Colon (tissue), 2 donors: Measurements from ENCODE around the gene PTPRM.

Experiments
- FAIRE-seq: peaks from 2 replicates; lab custom pipeline; 2012; peaks lifted over from hg19 to GRCh38; lab: Jason Lieb, UNC
- donor health status: control.
- donor health status: control.

The PTPRM gene

DNA sequence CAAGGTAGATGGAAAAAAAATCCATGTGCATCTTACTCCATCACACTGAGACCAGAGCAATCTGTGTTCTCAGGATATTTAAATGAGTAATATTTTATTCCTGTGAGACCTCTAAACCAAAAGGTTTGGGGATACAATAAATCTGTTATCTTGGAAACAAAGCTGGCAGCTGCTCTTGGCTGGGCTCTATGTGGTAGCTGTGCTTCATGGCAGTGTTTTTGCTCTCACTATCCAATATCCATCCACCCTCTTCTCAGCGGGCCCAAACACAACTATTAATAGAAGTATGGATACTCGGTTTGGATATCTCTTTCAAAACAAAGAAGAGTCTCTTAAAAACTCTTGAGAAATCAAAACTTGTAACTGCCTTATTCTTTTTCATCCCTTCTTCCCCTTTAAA, 797.3 kb downstream of the PTPRM start:
- no peak for FAIRE-seq

DNA sequence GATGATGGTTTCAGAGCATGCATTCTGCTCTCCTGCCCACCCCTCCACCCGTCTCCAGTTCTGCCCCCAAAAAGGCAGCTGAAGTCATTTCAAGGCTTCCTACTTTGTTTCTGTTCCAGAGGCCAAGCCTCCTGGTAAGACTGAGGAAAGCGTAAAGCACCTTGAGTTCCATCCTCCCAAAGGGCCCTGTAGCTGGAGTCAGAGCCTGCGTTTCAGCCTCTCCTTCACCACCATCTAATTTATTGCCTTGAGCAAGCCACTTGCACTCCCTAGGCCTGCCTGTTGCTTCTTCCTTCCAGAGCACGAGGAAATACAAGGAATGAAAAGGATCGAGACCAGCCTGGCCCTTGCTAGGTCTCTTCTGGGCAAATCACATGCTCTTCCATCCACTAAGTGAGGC, 797.9 kb downstream of the PTPRM start:
- no peak for FAIRE-seq

DNA sequence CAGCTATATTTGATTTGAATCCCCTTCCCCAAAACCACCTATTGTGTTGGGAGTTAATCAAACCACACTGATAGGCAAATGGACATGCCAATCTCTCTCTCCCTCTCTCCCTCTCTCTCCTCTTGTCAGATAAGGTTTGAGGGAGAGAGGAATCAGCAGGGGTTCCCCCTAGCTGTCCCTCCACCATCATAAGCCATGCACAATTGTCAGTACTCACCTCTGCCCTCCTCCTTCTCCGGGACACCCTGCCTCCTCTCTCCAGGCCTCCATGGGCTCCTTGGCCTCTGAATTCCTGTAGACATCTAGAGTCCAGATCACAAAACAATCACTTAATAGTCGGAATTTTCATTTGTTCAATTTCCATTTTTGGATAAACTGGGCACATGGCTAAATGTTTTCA, 798.4 kb downstream of the PTPRM start:
- no peak for FAIRE-seq

DNA sequence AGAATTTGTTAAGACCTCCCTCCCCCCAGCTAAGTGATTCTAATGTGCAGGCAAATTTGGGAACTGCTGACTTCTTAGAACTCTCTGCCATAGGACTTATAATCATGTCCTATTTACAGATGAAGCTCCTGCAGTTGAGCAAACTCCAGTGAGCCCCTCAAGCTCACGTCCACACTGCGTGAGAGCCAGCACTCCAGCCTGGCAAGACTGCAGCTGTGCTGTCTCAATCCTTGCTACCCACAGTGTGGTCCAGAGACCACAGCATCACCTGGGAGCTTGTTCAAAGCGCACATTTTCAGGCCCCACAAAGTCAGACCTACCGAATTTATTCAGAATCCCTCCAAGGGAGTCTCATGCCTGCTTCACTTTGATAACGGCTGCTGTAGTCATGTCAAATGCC, 799.0 kb downstream of the PTPRM start:
- no peak for FAIRE-seq

DNA sequence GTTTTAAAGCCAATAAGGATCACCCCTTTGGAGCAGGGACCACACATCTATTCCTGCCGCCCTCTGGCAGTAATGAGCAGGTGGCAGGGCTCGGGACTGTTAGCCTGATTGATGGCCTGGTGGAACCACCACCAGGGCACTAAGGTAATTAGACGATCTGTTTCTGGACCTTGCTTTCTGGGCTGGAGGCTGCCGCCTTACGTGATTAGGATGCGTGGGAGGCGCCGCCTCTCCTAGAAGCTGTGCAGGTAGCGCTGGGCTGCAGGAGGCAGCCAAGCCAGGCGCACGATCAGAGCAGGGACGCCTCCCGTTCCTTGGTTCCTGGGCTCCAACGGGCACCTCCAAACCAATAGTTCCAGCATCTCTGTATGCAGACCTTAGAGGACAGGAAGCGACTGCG, 799.5 kb downstream of the PTPRM start:
- no peak for FAIRE-seq

DNA sequence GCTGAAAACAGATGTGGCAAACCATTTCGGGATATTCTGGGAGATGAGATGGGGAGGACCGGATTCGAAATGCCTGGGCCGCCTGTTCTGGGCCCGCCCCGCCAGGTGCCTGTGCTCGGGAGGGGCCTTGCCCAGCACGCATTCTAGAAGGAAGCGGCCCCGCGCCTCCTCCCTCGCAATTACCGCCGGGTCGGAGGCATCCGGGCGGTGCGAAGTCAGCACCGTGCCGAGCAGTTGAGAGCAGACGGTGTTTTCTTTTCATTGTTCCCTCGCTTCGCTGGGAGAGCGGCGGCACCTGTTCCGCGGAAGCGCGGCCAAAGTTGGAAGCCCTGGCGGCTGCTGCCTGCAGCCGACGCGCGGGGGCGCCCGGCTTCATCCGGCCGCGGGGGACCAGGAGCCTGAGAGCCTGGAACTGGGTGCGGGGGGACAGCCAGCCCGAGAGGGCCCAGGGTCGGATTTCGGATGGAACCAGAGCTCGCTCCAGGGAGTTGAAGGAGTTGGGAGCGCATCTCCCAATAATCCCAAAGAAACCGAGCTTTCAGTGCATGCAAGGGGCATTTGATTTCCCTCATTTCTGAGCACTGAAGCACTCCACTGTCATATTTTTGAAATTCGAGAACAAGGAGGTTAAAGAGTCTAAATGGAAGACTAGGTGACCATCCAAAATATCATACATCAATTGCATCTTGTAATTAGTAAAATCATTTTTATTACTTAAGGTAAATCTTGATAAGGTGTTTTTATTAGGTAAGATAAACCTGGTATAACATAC, 800.3 kb downstream of the PTPRM start:
- no peak for FAIRE-seq

DNA sequence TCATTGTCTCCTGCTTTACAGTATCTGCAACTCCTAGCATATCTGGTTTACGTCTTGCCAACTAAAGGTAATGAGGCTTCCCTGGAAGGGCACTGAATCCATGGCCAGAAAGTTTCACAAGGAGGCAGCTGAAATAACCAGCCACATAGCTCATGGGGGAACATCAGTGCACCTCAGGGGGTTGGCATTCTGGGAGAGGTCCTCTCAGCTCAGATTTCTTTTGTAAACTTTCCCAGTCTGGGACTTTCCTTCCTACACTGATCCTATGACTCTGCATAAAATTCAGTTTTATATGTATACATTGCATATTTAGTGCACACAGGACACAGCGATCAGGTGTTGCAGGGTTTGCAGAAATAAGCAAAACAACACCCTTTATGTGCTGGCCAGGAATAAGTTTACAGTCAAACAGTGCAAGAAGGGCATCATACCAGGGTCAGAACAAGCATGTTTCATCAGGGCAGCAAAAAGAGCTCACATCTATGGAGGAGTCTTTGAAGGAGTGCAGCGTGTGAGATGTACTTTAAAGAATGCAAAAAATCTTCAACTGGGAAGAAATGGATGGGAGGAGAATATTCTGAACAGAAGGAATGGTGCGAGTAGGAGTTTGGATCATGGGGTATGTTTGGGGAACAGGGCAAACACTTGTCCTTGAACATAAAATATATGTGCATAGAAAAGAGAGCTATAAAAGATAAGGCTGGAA, 801.5 kb downstream of the PTPRM start:
- no peak for FAIRE-seq

DNA sequence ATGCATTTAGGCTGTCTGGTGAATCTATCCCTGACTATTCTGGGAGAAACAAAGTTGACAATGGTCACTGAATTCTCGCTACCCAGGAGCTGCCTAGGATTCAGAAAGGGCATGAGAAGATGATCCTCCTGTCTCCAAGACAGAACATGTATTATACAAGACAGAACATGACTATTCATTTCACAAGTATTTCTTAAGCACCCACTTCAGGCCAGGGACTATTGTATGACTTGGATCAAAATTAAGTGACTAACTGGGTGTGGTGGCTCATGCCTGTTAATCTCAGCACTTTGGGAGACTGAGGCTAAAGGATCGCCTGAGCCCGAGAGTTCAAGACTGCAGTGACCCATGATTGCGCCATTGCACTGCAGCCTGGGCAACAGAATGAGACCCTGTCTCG, 806.4 kb downstream of the PTPRM start:
- FAIRE-seq = no peak

DNA sequence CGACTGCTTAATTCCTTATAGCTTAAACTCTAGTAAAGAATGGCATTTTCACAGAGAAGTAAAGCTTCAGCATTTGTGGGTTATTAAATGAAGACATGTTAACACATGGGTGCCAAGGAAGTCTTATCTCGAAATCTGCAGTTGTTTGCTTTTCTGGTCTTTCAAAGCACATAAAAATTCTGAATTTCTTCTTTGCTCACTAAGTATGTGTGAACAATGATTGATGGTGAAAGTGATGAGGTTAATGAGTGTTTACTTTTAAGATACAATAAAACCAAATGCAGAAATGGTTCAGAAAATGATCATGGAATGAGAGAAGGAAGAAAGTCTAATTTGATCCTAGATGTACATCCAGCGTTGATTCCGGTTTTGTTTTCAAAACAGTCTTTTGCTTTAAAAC, 807.6 kb downstream of the PTPRM start:
- no peak for FAIRE-seq

DNA sequence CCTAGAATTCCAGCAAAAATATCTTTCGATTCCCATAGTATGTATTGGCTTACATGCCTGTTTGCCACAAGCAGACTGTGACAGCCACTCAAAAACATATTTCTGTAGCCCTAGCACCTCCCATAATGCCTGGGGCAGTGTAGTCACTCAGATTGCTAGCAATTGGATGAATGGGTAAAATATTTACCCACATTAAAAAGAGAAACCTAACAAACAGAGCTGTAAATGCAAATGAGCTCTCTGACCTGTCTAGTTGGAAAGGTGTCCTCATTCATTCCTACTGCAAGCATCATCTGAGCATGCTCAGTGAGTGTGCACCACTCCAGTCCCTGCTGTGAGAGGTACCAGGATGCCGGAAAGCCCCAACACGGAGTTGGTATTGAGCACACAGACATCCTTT, 808.1 kb downstream of the PTPRM start:
- no peak for FAIRE-seq

DNA sequence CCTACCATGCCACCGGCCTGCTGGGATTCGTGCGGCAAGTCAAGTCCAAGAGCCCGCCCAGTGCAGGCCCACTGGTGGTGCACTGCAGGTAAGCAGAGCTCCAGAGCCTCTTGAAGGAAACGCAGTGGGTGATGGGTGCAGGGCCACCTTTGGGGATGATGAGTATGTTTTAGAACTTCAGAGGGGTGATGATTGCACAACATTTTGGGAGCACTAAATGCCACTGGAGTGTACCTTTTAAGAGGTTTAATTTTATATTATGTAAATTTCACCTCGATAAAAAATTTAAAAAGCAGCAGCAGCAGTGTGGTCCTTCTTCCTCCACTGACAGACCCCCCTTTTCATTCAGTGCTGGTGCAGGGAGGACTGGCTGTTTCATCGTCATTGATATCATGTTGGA, 809.0 kb downstream of the PTPRM start:
- no peak for FAIRE-seq

DNA sequence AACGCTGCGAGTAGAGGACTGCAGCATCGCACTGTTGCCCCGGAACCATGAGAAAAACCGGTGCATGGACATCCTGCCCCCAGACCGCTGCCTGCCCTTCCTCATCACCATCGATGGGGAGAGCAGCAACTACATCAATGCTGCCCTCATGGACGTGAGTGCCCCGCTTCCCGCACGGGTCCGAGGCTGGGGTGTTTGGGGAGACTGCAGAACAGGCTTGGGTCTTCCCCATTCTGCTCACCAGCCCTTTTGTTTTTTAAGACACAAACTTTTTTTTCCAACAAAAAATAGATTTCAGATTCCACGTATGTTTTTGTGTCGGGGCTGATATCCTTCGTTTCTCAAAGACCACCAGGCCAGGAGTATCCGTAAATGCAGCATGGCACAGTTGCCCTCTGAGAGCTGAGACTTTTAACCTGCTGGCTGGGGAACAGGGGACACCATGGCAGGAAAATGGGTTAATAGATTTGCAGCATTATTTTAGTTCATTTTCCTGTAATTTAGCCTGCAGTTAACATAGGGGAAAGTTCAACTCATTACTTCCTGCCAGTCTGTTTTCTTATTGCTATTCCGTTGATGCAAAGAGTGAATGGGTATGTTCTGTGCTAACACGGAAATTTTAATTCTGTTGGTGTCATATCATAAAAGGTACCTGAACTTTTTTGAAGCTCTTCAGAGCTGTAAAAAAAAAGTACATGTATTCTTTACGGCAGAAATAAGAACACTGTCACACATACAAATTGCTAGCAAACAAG, 812.2 kb downstream of the PTPRM start:
- no peak for FAIRE-seq

DNA sequence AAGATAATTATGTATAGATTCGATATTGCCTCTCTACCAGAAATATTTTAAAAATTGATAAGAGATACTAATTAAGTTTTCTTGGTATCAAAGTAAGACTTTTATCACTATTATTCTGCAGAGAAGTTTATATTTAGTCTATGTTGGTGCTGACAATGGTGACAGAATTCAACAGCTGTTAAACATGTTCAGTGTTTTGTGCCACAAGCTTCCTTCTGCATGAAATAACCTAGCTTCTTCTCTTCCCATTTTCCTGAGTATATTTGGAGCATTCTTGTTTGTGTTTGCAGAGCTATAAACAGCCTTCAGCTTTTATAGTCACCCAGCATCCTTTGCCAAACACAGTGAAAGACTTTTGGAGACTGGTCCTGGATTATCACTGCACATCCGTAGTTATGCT, 812.9 kb downstream of the PTPRM start:
- FAIRE-seq = no peak

DNA sequence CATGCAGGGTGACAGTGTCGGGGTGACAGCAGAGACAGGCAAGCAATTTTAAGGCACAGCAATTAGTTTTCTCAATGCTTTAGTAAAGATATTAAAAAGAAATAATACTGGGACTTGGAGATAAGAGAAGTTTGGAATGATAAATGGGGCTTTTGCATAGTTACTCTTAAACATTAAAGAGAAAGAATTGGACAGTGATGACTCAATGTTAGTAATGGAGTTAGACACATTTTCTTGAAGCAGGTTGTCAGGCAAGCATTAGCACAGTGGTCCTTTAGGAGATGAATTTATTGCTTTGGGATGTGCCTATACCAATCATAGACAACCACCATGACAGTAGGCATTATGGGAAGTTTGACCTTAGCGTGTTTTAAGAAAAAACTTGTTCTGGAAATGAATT, 813.8 kb downstream of the PTPRM start:
- no peak for FAIRE-seq

DNA sequence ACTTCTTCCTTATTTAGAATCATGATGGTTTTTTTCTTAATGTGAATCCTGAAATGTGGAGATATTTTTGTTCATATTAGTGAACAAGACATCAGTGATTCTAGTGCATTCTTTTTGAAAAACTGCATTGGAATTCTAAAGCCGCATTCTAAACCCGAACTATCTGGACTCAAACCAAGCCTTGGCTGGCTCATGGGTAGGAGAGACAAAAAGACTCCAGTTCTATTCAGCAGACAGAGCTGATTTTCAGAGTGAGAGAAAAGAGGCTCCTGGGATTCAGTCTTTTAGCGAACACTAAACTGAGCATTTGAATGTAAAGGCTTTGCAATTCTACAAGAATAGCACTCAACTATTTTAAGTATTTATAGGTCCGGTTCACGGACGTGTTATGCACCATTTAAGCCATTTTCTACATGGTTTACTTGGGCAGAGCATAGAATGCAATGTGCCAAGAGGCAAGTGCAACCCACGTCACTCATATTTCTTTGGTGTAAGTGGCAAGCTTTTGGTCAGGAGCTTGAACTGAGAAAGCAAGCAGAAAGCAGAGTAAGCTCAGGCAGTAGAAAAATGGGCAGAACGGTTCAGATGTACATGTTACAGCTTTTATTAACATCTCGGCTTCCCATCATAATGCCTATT, 814.8 kb downstream of the PTPRM start:
- FAIRE-seq = no peak

DNA sequence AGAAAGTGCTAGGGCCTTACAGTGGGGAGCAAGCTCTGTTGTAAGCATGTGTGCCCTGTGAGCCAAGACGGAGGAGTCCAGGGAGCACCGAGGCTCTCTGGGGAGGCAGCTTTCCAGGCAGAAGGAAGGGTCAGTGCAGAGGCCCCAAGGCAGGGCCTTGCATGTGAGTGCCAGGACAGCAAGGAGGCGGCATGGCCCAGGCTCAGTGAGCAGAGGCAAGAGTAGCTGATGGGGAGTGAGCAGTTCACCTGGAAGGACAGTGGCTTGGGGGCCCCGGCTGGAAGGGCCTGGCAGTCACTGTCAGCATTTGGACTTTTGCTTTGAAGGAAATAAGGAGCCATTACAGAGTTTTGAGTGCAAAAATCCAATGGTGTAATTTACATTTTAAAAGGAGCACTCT, 818.3 kb downstream of the PTPRM start:
- FAIRE-seq = no peak

DNA sequence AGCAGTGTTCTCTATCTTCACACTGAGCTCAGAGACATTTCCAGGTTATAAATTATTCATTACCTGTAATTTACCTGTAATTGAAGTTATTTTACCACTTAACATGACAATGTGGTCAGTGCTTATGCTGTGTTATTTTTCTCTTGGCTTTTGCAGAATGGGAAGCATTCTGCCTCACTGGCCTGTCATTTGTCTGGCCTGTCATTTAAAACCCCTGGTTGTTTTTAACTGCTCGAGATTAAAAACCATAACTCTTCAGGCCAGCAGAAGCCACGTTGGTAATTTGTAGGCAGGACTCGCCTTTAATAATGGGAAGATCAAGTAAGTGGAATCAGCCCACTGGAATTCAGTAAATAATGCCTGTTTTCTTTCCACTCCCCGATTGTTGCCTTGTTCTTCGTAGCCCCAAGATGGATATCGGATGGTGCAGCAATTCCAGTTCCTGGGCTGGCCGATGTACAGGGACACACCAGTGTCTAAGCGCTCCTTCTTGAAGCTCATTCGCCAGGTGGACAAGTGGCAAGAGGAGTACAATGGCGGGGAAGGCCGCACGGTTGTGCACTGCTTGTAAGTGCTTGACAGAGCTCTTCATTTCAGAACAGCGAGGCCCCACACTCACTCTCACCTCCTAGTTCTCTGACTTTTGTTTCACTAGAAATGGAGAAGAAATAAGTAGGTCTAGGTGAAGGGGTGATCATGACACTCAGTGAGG, 819.7 kb downstream of the PTPRM start:
- no peak for FAIRE-seq

DNA sequence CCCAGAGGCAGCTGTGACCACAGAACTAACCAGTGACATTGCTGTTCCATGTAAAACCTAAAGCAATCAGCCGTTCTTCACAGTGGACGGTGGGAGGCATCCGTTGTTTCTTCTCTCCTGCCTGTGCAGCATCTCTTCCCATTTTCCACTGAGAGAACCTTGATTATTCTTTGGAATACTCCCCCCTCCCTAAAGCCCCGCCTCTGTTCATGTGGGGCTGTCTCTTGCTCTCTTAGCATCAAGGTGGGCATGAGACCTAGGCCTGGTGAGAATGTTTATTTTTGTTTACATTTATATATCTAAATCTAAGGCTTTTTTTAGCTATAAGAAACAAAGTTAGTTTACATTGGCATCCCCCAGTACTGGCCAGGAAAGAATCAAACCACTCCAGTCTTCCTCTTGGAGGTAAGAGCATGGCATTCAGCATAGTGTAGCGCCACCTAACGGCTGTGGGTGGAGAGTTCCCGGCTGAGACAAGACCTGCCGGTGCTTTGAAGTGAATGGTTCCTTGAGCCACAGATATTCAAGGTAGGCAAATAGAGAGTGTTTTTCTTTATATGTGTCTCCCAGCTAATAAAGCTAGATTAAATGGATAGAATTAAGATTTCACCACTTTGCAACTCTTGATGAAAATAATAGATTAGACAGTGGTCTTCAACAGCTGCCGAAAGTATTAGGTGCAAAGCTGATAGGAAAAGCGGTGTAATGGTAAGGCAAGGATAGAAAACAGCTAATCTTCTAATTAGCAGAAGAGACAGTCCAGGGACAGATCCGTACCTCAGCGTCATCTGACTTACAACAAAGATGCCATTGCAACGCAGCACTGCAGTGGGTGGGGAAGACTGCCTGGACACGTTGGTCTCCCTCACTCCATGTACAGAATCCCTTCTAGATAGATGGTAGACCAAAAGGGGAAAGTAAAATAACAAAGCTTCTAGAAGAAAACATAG, 822.5 kb downstream of the PTPRM start:
- no peak for FAIRE-seq

DNA sequence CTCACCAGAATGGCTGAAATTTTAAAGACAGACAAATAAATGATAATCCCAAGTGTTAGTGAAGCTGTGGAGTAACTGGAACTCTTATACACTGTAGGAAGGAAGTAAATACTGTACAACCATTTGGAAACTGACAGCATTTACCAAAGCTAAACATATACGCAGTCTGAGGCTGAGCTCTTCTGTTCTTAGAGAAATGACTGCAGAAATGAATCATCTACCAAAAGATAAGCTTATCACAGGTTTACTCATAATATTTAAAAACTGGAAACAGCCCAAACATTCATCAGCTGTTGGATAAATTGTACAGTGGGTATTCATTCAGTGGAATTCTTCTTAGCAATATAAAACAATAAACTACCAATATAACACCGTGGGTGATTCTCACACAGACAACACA, 824.0 kb downstream of the PTPRM start:
- FAIRE-seq = no peak

DNA sequence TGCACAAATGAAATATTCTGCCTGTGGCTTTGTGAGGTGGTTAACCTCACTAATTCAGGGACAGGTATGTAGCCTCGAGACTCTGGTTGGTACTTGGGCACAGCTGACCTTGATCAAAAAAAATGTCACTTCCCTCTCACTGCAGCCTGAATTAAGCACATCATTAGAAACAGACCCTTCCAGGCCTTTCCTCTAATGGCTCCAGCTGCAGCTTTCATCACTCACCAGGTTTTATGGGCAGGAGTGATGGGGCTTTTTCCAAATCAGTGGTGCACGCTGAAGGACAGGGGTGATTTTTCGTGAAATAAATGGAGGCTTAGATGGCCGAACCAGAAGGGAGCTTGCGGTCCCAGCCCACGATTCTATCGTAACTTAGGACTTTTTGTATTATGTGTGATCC, 829.1 kb downstream of the PTPRM start:
- no peak for FAIRE-seq

DNA sequence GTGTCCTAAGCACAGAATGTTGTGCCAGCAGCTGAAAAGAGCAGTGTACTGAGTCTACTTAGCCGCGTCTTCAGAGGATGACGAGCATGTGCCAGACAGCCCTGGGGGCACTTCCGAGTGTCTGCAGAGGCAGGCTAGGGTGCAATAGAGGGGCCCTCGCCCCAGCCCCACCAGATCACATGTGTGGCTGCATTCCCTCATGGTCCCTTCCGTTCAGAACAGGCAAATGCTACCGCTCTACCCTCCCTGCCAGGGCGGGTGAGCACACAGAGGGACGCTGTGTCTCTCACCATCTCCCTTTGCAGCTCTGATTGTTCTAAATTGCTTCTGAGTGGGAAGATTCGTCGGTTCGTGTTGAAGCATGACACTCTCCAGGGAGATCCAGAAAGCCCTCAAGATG, 829.9 kb downstream of the PTPRM start:
- no peak for FAIRE-seq
